ENCODE measurements around the gene DDX24. TPM values are rescaled to one million over a fixed set of nuclear protein-coding genes. Genes with fewer than 3 reads are reported as not detected.

DDX24 gene
- polyA plus RNA-seq, 3 donors = 51.2 to 68.0 (median 53.8) TPM

- Histone ChIP-seq H4K20me1 (ENCODE audit: insufficient read depth, low read length) (no peaks in the 10 kb centered on the region), H2AFZ (ENCODE audit: insufficient read depth, low read depth, low read length, poor library complexity, severe bottlenecking) (no peak overlapping the region), H3K4me2 (replicated peaks; ENCODE audit: extremely low read depth, low read length, poor library complexity, severe bottlenecking) (no peak overlapping the region), H3K79me2 (ENCODE audit: insufficient read depth, low read length) (no peaks in the 10 kb centered on the region), H3K4me3 (replicated peaks in 1 of 3; ENCODE audit: low read depth in 2 of 3, low read length in 3 of 3) (no peak overlapping the region), H3K9me3 (replicated peaks in 1 of 2; ENCODE audit: control insufficient read depth in 1 of 2, insufficient read depth in 1 of 2, low read length in 2 of 2) (no peaks in the 10 kb centered on the region), H3K36me3 (replicated peaks in 1 of 2; ENCODE audit: control insufficient read depth in 1 of 2, insufficient read depth in 2 of 2, low read length in 2 of 2) (no peaks in the 10 kb centered on the region), H3K9ac (ENCODE audit: insufficient read depth, low read length, poor library complexity, severe bottlenecking) (no peak overlapping the region), H3K27ac (ENCODE audit: low read depth in 1 of 2, low read length in 2 of 2) (no peak overlapping the region), H3K27me3 (ENCODE audit: control insufficient read depth in 2 of 2, insufficient read depth in 2 of 2, low read length in 2 of 2) (no peaks in the 10 kb centered on the region), H3K4me1 (ENCODE audit: control insufficient read depth in 1 of 2, insufficient read depth in 2 of 2, low read length in 2 of 2) (no peaks in the 10 kb centered on the region)
- peak; percentile 64 to 74 (median 73) for DNase-seq
- H3K27ac Mint-ChIP-seq = peak overlapping the region in 1 of 7 donors; percentile 2
- H3K9me3 Mint-ChIP-seq = no peaks in the 10 kb centered on the region
- peaks cover 4% of the 10 kb centered on the region for H3K4me1 Mint-ChIP-seq
- peaks cover 5 to 14% (median 9%) of the 10 kb centered on the region in 3 donors for H3K27me3 Mint-ChIP-seq (ENCODE audit: low read depth in 3 of 3)
- H3K36me3 Mint-ChIP-seq = no peaks in the 10 kb centered on the region
- 22% methylated on average over 13 of the region's 26 CpGs for WGBS (ENCODE audit: insufficient coverage)
- no peak overlapping the region for H3K4me3 Mint-ChIP-seq
- TF ChIP-seq CTCF (IDR thresholded peaks at IDR 0.05) = peak; percentile 96
- intact Hi-C loops (cut with micrococcal nuclease) = loop anchor here (1.0 kb wide), 1 partner anchor 62 kb away; no protein-coding TSS in a partner anchor
Measured at GRCh38 chr14:94001501-94002396, 79.3 kb downstream of the DDX24 start.

- Histone ChIP-seq H3K4me1 (ENCODE audit: control insufficient read depth in 1 of 2, insufficient read depth in 2 of 2, low read length in 2 of 2) (no peaks in the 10 kb centered on the region), H3K27me3 (ENCODE audit: control insufficient read depth in 2 of 2, insufficient read depth in 2 of 2, low read length in 2 of 2) (no peaks in the 10 kb centered on the region), H3K27ac (ENCODE audit: low read depth in 1 of 2, low read length in 2 of 2) (no peak overlapping the region), H3K9ac (ENCODE audit: insufficient read depth, low read length, poor library complexity, severe bottlenecking) (no peak overlapping the region), H2AFZ (ENCODE audit: insufficient read depth, low read depth, low read length, poor library complexity, severe bottlenecking) (no peak overlapping the region), H3K9me3 (replicated peaks in 1 of 2; ENCODE audit: control insufficient read depth in 1 of 2, insufficient read depth in 1 of 2, low read length in 2 of 2) (no peaks in the 10 kb centered on the region), H3K4me3 (replicated peaks in 1 of 3; ENCODE audit: low read depth in 2 of 3, low read length in 3 of 3) (no peak overlapping the region), H4K20me1 (ENCODE audit: insufficient read depth, low read length) (no peaks in the 10 kb centered on the region), H3K4me2 (replicated peaks; ENCODE audit: extremely low read depth, low read length, poor library complexity, severe bottlenecking) (no peak overlapping the region), H3K36me3 (replicated peaks in 1 of 2; ENCODE audit: control insufficient read depth in 1 of 2, insufficient read depth in 2 of 2, low read length in 2 of 2) (no peaks in the 10 kb centered on the region), H3K79me2 (ENCODE audit: insufficient read depth, low read length) (no peaks in the 10 kb centered on the region)
- no peak overlapping the region for H3K27ac Mint-ChIP-seq
- H3K4me3 Mint-ChIP-seq = no peak overlapping the region
- no peaks in the 10 kb centered on the region for H3K9me3 Mint-ChIP-seq
- H3K4me1 Mint-ChIP-seq = peaks cover 4% of the 10 kb centered on the region
- intact Hi-C loops (cut with micrococcal nuclease) = loop anchor here in 1 of 2 donors (1.0 kb wide), 1 partner anchor 62 kb away; no protein-coding TSS in a partner anchor
- WGBS (ENCODE audit: insufficient coverage) = 83% methylated on average over 12 of the region's 13 CpGs
- no peaks in the 10 kb centered on the region for H3K36me3 Mint-ChIP-seq
- peaks cover 5 to 18% (median 10%) of the 10 kb centered on the region in 3 donors for H3K27me3 Mint-ChIP-seq (ENCODE audit: low read depth in 3 of 3)
- DNase-seq = no peak
- TF ChIP-seq CTCF (IDR thresholded peaks at IDR 0.05) = no peak
Measured at GRCh38 chr14:94001016-94001415, 80.0 kb downstream of the DDX24 start.

Measured in CD14-positive monocyte (primary cell).